ENCODE measurements around the gene PDZD7. TPM values are rescaled to one million over a fixed set of nuclear protein-coding genes. Genes with fewer than 3 reads are reported as not detected.
A peak's percentile ranks its signal among the peaks of the same experiment; 100 is the strongest.

PDZD7 gene
- total RNA-seq, 1 experiment from 2014 or later: 0.30 TPM

- ChIA-PET CTCF (interaction anchor here (0.8 to 1.0 kb wide), 4 partner anchors 10 to 123 kb away, joined by 3 to 11 read pairs (median 6); partner anchors contain the start of genes PDZD7 and SFXN3), POLR2A (ENCODE audit: low non-redundant PET) (no interaction called here)
- no TSS peak for BruUV-seq (replicated peaks)
- intact Hi-C loops (cut with micrococcal nuclease; ENCODE audit: unreplicated experiment): no loop called here
- Histone ChIP-seq H3K4me3 (ENCODE audit: low read depth, low read length, poor library complexity, severe bottlenecking) (no peak overlapping the region), H3K4me1 (ENCODE audit: insufficient read depth, low read length, poor library complexity, severe bottlenecking) (no peaks in the 10 kb centered on the region), H3K36me3 (ENCODE audit: insufficient read depth, low read length, poor library complexity, severe bottlenecking) (no peaks in the 10 kb centered on the region), H3K27me3 (replicated peaks; ENCODE audit: insufficient read depth, low read depth, low read length, poor library complexity) (no peaks in the 10 kb centered on the region), H3K9me3 (ENCODE audit: low read depth, low read length, poor library complexity, severe bottlenecking) (no peaks in the 10 kb centered on the region), H3K27ac (ENCODE audit: low read depth, low read length, poor library complexity, severe bottlenecking) (no peak overlapping the region)
- TF ChIP-seq EZH2 (IDR thresholded peaks at IDR 0.05; ENCODE audit: borderline replicate concordance, low read depth, low read length, poor library complexity, severe bottlenecking): no peak
- peak; percentile 92 for TF ChIP-seq CTCF (conservative IDR thresholded peaks at IDR 0.05; ENCODE audit: low read depth, low read length)
- DNase-seq (ENCODE audit: low spot score): peak; percentile 88
These were observed 12.1 kb downstream of the PDZD7 start for GRCh38 chr10:101018600-101019439.

- no TSS peak for BruUV-seq (replicated peaks)
- Histone ChIP-seq H3K4me1 (ENCODE audit: insufficient read depth, low read length, poor library complexity, severe bottlenecking) (peaks cover 5% of the 10 kb centered on the region), H3K27ac (ENCODE audit: low read depth, low read length, poor library complexity, severe bottlenecking) (no peak overlapping the region), H3K9me3 (ENCODE audit: low read depth, low read length, poor library complexity, severe bottlenecking) (no peaks in the 10 kb centered on the region), H3K36me3 (ENCODE audit: insufficient read depth, low read length, poor library complexity, severe bottlenecking) (no peaks in the 10 kb centered on the region), H3K27me3 (replicated peaks; ENCODE audit: insufficient read depth, low read depth, low read length, poor library complexity) (no peaks in the 10 kb centered on the region), H3K4me3 (ENCODE audit: low read depth, low read length, poor library complexity, severe bottlenecking) (no peak overlapping the region)
- DNase-seq (ENCODE audit: low spot score): no peak
- CTCF ChIA-PET: interaction anchor here (0.6 to 0.8 kb wide), 3 partner anchors 14 to 464 kb away, joined by 3 to 7 read pairs (median 6); no protein-coding TSS in a partner anchor
- TF ChIP-seq CTCF (conservative IDR thresholded peaks at IDR 0.05; ENCODE audit: low read depth, low read length): no peak
- TF ChIP-seq EZH2 (IDR thresholded peaks at IDR 0.05; ENCODE audit: borderline replicate concordance, low read depth, low read length, poor library complexity, severe bottlenecking): no peak
- POLR2A ChIA-PET (ENCODE audit: low non-redundant PET): no interaction called here
- intact Hi-C loops (cut with micrococcal nuclease; ENCODE audit: unreplicated experiment): no loop called here
These were observed 12.8 kb downstream of the PDZD7 start for GRCh38 chr10:101018118-101018599.

- CTCF ChIA-PET: interaction anchor here (0.6 kb wide), 1 partner anchor 581 kb away, joined by 8 read pairs; no protein-coding TSS in a partner anchor
- no peaks in the 10 kb centered on the region for H3K27me3 ChIP-seq (replicated peaks; ENCODE audit: insufficient read depth, low read depth, low read length, poor library complexity)
- intact Hi-C loops (cut with micrococcal nuclease; ENCODE audit: unreplicated experiment): no loop called here
- H3K27ac ChIP-seq (ENCODE audit: low read depth, low read length, poor library complexity, severe bottlenecking): no peak overlapping the region
- H3K4me1 ChIP-seq (ENCODE audit: insufficient read depth, low read length, poor library complexity, severe bottlenecking): peaks cover 7% of the 10 kb centered on the region
- no TSS peak for BruUV-seq (replicated peaks)
- H3K4me3 ChIP-seq (ENCODE audit: low read depth, low read length, poor library complexity, severe bottlenecking): no peak overlapping the region
- POLR2A ChIA-PET (ENCODE audit: low non-redundant PET): interaction anchor here (0.7 kb wide), 1 partner anchor 14 kb away, joined by 7 read pairs; the partner anchor contains the start of gene PDZD7
- H3K9me3 ChIP-seq (ENCODE audit: low read depth, low read length, poor library complexity, severe bottlenecking): no peaks in the 10 kb centered on the region
- DNase-seq (ENCODE audit: low spot score): no peak
- H3K36me3 ChIP-seq (ENCODE audit: insufficient read depth, low read length, poor library complexity, severe bottlenecking): no peaks in the 10 kb centered on the region
- TF ChIP-seq CTCF (conservative IDR thresholded peaks at IDR 0.05; ENCODE audit: low read depth, low read length): no peak
These were observed 14.1 kb downstream of the PDZD7 start for GRCh38 chr10:101016814-101017213.

Data from A673 (cell line).